NT2/D1 (cell line): ENCODE data around the gene GDPD4.

Experiments
- SUZ12 ChIP-seq: IDR thresholded peaks from 2 replicates; pipeline ENCODE4 v1.6.1; 2011; ENCODE audit not compliant: insufficient read length, insufficient read depth; ENCODE audit errors: extremely low read depth
- YY1 ChIP-seq: IDR thresholded peaks from 2 replicates; pipeline ENCODE4 v1.6.1; 2011; ENCODE audit not compliant: insufficient read length, insufficient read depth
- ZNF274 ChIP-seq: IDR thresholded peaks from 2 replicates; pipeline ENCODE4 v1.6.1; 2011; ENCODE audit warnings: mild to moderate bottlenecking, low read depth, low read length

- TF ChIP-seq ZNF274, result no peak
- no peak for TF ChIP-seq SUZ12
- TF ChIP-seq YY1, result no peak
Measured at GRCh38 chr11:77294040-77294439, 7.4 kb downstream of the GDPD4 start.
